Smooth muscle cell (in vitro differentiated cells): Measurements from ENCODE around the gene AMY1C. TPM values are rescaled to one million over a fixed set of nuclear protein-coding genes. Genes with fewer than 3 reads are reported as not detected.

Experiments
- DNase-seq: peaks from one replicate; lab custom pipeline; 2025; ENCODE audit not compliant: unreplicated experiment; lab: John Stamatoyannopoulos, UW
- H2AFZ ChIP-seq: fragments of 200-600 bp; sonication (generic); 2 replicates; pipeline ENCODE4 v1.6.0; 2016; ENCODE audit warnings: antibody characterized with exemption, low read depth, mild to moderate bottlenecking
- H3F3A ChIP-seq: fragments of 200-600 bp; sonication (generic); 2 replicates; pipeline ENCODE4 v1.6.0; 2017; ENCODE audit warnings: antibody characterized with exemption, low read depth
- H3K27ac ChIP-seq: fragments of 200-600 bp; sonication (generic); 2 replicates; pipeline ENCODE4 v1.5.1; 2016; ENCODE audit warnings: low read depth, mild to moderate bottlenecking
- H3K27me3 ChIP-seq: fragments of 200-600 bp; sonication (generic); 2 replicates; pipeline ENCODE4 v1.6.1; 2016; ENCODE audit warnings: low read depth, mild to moderate bottlenecking
- H3K36me3 ChIP-seq: fragments of 200-600 bp; sonication (generic); 2 replicates; pipeline ENCODE4 v1.5.1; 2016; ENCODE audit warnings: low read depth
- H3K4me1 ChIP-seq: fragments of 200-600 bp; sonication (generic); 2 replicates; pipeline ENCODE4 v1.5.1; 2016; ENCODE audit warnings: low read depth
- H3K4me2 ChIP-seq: fragments of 200-600 bp; sonication (generic); 2 replicates; pipeline ENCODE4 v1.6.0; 2016; ENCODE audit warnings: mild to moderate bottlenecking
- H3K4me3 ChIP-seq: fragments of 200-600 bp; sonication (generic); 2 replicates; pipeline ENCODE4 v1.5.1; 2016; ENCODE audit warnings: mild to moderate bottlenecking
- H3K79me2 ChIP-seq: fragments of 200-600 bp; sonication (generic); 2 replicates; pipeline ENCODE4 v1.6.0; 2016; ENCODE audit warnings: low read depth, mild to moderate bottlenecking
- H3K9ac ChIP-seq: fragments of 200-600 bp; sonication (generic); 2 replicates; pipeline ENCODE4 v1.6.0; 2016; ENCODE audit warnings: low read depth
- H3K9me3 ChIP-seq: fragments of 200-600 bp; sonication (generic); replicated peaks from 2 replicates; pipeline ENCODE4 v1.5.1; 2016; ENCODE audit warnings: low read depth
- H4K20me1 ChIP-seq: fragments of 200-600 bp; sonication (generic); 2 replicates; pipeline ENCODE4 v1.6.0; 2016; ENCODE audit warnings: low read depth
- CTCF ChIP-seq: fragments of 200-600 bp; sonication (generic); IDR thresholded peaks from 2 replicates; pipeline ENCODE4 v1.5.1; 2017; ENCODE audit warnings: borderline replicate concordance, mild to moderate bottlenecking, antibody characterized with exemption; ENCODE audit not compliant: insufficient read depth, poor library complexity, severe bottlenecking
- WGBS: methylation state at CpG from one replicate; pipeline ENCODE4 v1.1.7; 2016; ENCODE audit warnings: low lambda C conversion rate; 5-methylcytosine and 5-hydroxymethylcytosine counted together
- polyA plus RNA-seq: library from polyadenylated mRNA; unstranded; fragments of >200 nt; fragmentation: Nextera tagmentation; extraction: Ambion mirVana; gene quantifications from 2 replicates; pipeline ENCODE4 v1.2.1, GENCODE V29; 2016
- total RNA-seq: library from RNA; depleted of rRNA; stranded (reverse); fragments of >200 nt; gene quantifications from 2 replicates; pipeline ENCODE4 v1.2.3, GENCODE V29; 2014

Gene AMY1C
- total and polyA plus RNA-seq, 2 experiments from 2014 or later, result not detected

DNA sequence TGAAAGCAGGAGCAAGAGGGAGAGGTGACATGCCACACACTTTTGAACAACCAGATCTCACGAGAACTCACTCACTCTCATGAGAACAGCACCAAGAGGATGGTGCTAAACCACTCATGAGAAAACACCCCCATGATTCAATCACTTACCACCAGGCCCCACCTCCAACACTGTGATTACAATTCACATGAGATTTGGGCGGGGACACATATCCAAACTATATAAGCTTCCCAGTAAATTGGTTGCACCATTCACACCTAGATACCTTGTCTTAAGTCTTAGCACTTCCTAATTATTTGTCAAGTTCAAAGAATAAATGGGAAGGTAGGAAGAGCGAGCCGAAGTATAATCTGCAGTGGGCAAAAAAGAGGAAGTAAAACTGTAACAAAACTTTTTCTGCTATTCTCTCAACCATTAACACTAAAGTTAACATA is 34.3 kb downstream of the AMY1C start:
- TF ChIP-seq CTCF, result no peak
- Histone ChIP-seq H3K9me3 (no peaks in the 10 kb centered on the region), H3K79me2 (no peaks in the 10 kb centered on the region), H3K27ac (no peak overlapping the region), H3K4me2 (no peak overlapping the region), H3K4me1 (no peaks in the 10 kb centered on the region), H3K9ac (no peak overlapping the region), H3K4me3 (no peak overlapping the region), H3F3A (no peaks in the 10 kb centered on the region), H3K27me3 (no peaks in the 10 kb centered on the region), H3K36me3 (no peaks in the 10 kb centered on the region), H2AFZ (no peak overlapping the region), H4K20me1 (no peaks in the 10 kb centered on the region)
- 63% methylated on average over 4 of the region's 4 CpGs for WGBS
- no peak for DNase-seq

GRCh38 chr1:103788377-103788776 is 38.7 kb downstream of the AMY1C start:
- H3K79me2 ChIP-seq, result no peaks in the 10 kb centered on the region
- no peaks in the 10 kb centered on the region for H3K36me3 ChIP-seq
- peak; percentile 53 for TF ChIP-seq CTCF
- H3K9ac ChIP-seq, result no peak overlapping the region
- no peak overlapping the region for H3K27ac ChIP-seq
- H3K9me3 ChIP-seq, result no peaks in the 10 kb centered on the region
- no peaks in the 10 kb centered on the region for H3K4me1 ChIP-seq
- H4K20me1 ChIP-seq, result no peaks in the 10 kb centered on the region
- no peak for DNase-seq
- no peak overlapping the region for H2AFZ ChIP-seq
- H3K4me3 ChIP-seq, result no peak overlapping the region
- WGBS, result 12% methylated on average over 1 of the region's 1 CpG
- no peak overlapping the region for H3K4me2 ChIP-seq
- no peaks in the 10 kb centered on the region for H3F3A ChIP-seq
- H3K27me3 ChIP-seq, result no peaks in the 10 kb centered on the region

DNA sequence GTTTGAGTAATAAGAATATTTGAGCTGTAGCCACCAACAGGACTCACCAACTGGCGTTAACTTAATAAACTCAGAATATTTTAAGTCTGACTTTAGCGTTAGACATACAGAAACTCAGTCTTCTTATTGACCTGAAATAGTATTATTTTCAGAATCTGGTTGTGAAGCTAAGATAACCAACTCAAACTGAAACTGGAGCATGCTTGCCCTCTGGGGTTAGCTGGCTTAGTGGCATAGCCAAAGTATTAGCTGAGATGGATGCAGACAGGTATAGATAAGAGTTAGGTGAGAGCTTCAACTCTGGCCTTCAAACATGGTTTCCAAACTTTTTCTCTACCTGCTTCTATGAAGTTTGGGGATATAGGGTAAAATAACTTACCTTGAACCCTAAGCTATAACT is 40.5 kb downstream of the AMY1C start:
- Histone ChIP-seq H3K27ac (no peak overlapping the region), H3K4me3 (no peak overlapping the region), H3K4me1 (no peaks in the 10 kb centered on the region)

More for the DNA sequence above, 40.5 kb downstream of the AMY1C start:
- H3F3A ChIP-seq, result no peaks in the 10 kb centered on the region
- no peaks in the 10 kb centered on the region for H4K20me1 ChIP-seq
- H3K9ac ChIP-seq, result no peak overlapping the region
- no peak for TF ChIP-seq CTCF
- H3K79me2 ChIP-seq, result no peaks in the 10 kb centered on the region
- no peaks in the 10 kb centered on the region for H3K36me3 ChIP-seq
- 80% methylated on average over 2 of the region's 2 CpGs for whole genome bisulfite sequencing
- no peak overlapping the region for H2AFZ ChIP-seq
- H3K27me3 ChIP-seq, result no peaks in the 10 kb centered on the region
- H3K4me2 ChIP-seq, result no peak overlapping the region
- no peak for DNase-seq
- H3K9me3 ChIP-seq, result no peaks in the 10 kb centered on the region

Other genes starting within 250 kb of the AMY1C start
- gene RNPC3, start 224.2 kb upstream of the AMY1C start, total RNA-seq, result 7.0 and 14.8 TPM in 2 replicates
- 2.6 and 5.1 TPM in 2 replicates for gene RNPC3, start 224.2 kb upstream of the AMY1C start, polyA plus RNA-seq
- 2.5 and 3.3 TPM in 2 replicates for gene AMY2B, start 178.3 kb upstream of the AMY1C start, total RNA-seq
- 0.71 and 0.79 TPM in 2 replicates for gene AMY2B, start 178.3 kb upstream of the AMY1C start, polyA plus RNA-seq
- not detected in 2 replicates for gene AMY2A, start 132.5 kb upstream of the AMY1C start, total RNA-seq
- gene AMY2A, start 132.5 kb upstream of the AMY1C start, polyA plus RNA-seq, result not detected in 2 replicates
- gene AMY1A, start 94.1 kb upstream of the AMY1C start, total RNA-seq, result not detected in 2 replicates
- gene AMY1A, start 94.1 kb upstream of the AMY1C start, polyA plus RNA-seq, result not detected in 2 replicates
- gene AMY1B, start 53.7 kb upstream of the AMY1C start, total RNA-seq, result not detected in 2 replicates
- not detected in 2 replicates for gene AMY1B, start 53.7 kb upstream of the AMY1C start, polyA plus RNA-seq